ENCODE results near the gene EMID1. TPM values are rescaled to one million over a fixed set of nuclear protein-coding genes. Genes with fewer than 3 reads are reported as not detected.

Gene EMID1
- total RNA-seq, 1 experiment from 2014 or later: 6.1 TPM

DNA sequence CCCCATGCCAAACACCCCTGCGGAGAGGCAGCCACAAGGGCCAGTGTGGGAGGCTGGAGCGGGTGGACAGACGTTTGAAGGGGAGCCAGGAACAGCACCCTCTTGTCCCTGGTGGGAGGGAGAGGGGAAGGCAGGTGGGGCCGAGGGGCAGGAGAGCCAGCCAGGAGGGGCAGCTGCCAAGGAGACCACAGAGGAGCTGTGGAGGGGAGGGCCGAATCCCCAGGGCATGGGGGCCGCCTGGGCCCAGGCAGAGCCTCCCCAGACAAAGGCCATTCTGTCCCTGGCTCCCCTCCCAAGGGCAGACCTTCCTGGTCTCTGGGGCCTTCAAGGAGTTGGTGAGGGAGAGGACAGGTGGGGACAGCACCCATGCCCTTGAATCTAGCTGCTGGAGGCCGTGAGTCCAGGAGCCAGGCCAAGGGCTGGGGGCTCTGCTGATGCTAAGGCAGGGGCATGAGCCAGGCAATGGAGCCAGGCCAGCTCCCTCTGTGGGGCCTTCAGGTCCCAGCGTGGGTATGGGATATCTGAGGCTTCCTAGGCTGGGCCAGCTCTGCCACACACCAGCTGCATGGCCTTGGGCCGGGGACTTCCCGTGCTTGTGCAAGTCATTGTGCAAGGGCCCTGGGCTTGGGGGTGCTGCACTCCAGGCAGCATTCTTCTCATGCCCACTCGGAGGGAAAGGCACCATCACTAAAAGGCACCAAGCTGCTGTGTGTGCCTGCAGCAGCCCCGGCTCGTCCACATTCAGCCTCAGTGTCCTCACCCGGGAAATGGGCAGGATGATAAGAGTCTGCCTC lies 11.4 kb downstream of the EMID1 start:
- Mint-ChIP-seq H3K36me3 (no peaks in the 10 kb centered on the region), H3K27me3 (ENCODE audit: low read depth) (no peaks in the 10 kb centered on the region), H3K4me1 (peaks cover 26% of the 10 kb centered on the region), H3K4me3 (no peak overlapping the region), H3K27ac (no peak overlapping the region), H3K9me3 (no peaks in the 10 kb centered on the region)
- ATAC-seq: no peak
- CTCF ChIA-PET: interaction anchor here (1.0 to 3.2 kb wide), 3 partner anchors 15 to 63 kb away, joined by 3 to 13 read pairs (median 10); no protein-coding TSS in a partner anchor
- no peak for DNase-seq (ENCODE audit: low spot score)
- POLR2A ChIA-PET: no interaction called here
- TF ChIP-seq GABPB1 (CRISPR knock-in tag; IDR thresholded peaks at IDR 0.05): no peak
- TF ChIP-seq ZNF121 (CRISPR knock-in tag; IDR thresholded peaks at IDR 0.05): no peak
- TF ChIP-seq CREM (CRISPR knock-in tag; IDR thresholded peaks at IDR 0.05): no peak
- no peak for TF ChIP-seq NR2C2 (CRISPR knock-in tag; IDR thresholded peaks at IDR 0.05)
- no peak for TF ChIP-seq ZNF416 (CRISPR knock-in tag; IDR thresholded peaks at IDR 0.05)
- no peak for TF ChIP-seq PRRX2 (CRISPR knock-in tag; IDR thresholded peaks at IDR 0.05)
- TF ChIP-seq ZNF138 (CRISPR knock-in tag; conservative IDR thresholded peaks at IDR 0.05): no peak
- TF ChIP-seq, protein P1, sequence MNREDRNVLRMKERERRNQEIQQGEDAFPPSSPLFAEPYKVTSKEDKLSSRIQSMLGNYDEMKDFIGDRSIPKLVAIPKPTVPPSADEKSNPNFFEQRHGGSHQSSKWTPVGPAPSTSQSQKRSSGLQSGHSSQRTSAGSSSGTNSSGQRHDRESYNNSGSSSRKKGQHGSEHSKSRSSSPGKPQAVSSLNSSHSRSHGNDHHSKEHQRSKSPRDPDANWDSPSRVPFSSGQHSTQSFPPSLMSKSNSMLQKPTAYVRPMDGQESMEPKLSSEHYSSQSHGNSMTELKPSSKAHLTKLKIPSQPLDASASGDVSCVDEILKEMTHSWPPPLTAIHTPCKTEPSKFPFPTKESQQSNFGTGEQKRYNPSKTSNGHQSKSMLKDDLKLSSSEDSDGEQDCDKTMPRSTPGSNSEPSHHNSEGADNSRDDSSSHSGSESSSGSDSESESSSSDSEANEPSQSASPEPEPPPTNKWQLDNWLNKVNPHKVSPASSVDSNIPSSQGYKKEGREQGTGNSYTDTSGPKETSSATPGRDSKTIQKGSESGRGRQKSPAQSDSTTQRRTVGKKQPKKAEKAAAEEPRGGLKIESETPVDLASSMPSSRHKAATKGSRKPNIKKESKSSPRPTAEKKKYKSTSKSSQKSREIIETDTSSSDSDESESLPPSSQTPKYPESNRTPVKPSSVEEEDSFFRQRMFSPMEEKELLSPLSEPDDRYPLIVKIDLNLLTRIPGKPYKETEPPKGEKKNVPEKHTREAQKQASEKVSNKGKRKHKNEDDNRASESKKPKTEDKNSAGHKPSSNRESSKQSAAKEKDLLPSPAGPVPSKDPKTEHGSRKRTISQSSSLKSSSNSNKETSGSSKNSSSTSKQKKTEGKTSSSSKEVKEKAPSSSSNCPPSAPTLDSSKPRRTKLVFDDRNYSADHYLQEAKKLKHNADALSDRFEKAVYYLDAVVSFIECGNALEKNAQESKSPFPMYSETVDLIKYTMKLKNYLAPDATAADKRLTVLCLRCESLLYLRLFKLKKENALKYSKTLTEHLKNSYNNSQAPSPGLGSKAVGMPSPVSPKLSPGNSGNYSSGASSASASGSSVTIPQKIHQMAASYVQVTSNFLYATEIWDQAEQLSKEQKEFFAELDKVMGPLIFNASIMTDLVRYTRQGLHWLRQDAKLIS (CRISPR knock-in tag; IDR thresholded peaks at IDR 0.05; ENCODE audit: borderline replicate concordance): no peak
- no peak for TF ChIP-seq ZNF423 (CRISPR knock-in tag; IDR thresholded peaks at IDR 0.05)
- TF ChIP-seq, protein P2, sequence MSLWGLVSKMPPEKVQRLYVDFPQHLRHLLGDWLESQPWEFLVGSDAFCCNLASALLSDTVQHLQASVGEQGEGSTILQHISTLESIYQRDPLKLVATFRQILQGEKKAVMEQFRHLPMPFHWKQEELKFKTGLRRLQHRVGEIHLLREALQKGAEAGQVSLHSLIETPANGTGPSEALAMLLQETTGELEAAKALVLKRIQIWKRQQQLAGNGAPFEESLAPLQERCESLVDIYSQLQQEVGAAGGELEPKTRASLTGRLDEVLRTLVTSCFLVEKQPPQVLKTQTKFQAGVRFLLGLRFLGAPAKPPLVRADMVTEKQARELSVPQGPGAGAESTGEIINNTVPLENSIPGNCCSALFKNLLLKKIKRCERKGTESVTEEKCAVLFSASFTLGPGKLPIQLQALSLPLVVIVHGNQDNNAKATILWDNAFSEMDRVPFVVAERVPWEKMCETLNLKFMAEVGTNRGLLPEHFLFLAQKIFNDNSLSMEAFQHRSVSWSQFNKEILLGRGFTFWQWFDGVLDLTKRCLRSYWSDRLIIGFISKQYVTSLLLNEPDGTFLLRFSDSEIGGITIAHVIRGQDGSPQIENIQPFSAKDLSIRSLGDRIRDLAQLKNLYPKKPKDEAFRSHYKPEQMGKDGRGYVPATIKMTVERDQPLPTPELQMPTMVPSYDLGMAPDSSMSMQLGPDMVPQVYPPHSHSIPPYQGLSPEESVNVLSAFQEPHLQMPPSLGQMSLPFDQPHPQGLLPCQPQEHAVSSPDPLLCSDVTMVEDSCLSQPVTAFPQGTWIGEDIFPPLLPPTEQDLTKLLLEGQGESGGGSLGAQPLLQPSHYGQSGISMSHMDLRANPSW (CRISPR knock-in tag; conservative IDR thresholded peaks at IDR 0.05; ENCODE audit: low read depth): no peak
- TF ChIP-seq, protein P3, sequence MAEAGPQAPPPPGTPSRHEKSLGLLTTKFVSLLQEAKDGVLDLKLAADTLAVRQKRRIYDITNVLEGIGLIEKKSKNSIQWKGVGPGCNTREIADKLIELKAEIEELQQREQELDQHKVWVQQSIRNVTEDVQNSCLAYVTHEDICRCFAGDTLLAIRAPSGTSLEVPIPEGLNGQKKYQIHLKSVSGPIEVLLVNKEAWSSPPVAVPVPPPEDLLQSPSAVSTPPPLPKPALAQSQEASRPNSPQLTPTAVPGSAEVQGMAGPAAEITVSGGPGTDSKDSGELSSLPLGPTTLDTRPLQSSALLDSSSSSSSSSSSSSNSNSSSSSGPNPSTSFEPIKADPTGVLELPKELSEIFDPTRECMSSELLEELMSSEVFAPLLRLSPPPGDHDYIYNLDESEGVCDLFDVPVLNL (CRISPR knock-in tag; IDR thresholded peaks at IDR 0.05; ENCODE audit: borderline replicate concordance, low read depth): no peak
- no peak for TF ChIP-seq MXD4 (CRISPR knock-in tag; IDR thresholded peaks at IDR 0.05; ENCODE audit: borderline replicate concordance)
- TF ChIP-seq, protein P4, sequence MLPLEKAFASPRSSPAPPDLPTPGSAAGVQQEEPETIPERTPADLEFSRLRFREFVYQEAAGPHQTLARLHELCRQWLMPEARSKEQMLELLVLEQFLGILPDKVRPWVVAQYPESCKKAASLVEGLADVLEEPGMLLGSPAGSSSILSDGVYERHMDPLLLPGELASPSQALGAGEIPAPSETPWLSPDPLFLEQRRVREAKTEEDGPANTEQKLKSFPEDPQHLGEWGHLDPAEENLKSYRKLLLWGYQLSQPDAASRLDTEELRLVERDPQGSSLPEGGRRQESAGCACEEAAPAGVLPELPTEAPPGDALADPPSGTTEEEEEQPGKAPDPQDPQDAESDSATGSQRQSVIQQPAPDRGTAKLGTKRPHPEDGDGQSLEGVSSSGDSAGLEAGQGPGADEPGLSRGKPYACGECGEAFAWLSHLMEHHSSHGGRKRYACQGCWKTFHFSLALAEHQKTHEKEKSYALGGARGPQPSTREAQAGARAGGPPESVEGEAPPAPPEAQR (CRISPR knock-in tag; IDR thresholded peaks at IDR 0.05): no peak
- no peak for TF ChIP-seq EMX1 (CRISPR knock-in tag; IDR thresholded peaks at IDR 0.05)
- TF ChIP-seq, protein P5, sequence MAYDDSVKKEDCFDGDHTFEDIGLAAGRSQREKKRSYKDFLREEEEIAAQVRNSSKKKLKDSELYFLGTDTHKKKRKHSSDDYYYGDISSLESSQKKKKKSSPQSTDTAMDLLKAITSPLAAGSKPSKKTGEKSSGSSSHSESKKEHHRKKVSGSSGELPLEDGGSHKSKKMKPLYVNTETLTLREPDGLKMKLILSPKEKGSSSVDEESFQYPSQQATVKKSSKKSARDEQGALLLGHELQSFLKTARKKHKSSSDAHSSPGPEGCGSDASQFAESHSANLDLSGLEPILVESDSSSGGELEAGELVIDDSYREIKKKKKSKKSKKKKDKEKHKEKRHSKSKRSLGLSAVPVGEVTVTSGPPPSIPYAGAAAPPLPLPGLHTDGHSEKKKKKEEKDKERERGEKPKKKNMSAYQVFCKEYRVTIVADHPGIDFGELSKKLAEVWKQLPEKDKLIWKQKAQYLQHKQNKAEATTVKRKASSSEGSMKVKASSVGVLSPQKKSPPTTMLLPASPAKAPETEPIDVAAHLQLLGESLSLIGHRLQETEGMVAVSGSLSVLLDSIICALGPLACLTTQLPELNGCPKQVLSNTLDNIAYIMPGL (CRISPR knock-in tag; IDR thresholded peaks at IDR 0.05): no peak

All from WTC11 (cell line).